Glutamatergic neuron (in vitro differentiated cells): ENCODE results near the gene C16orf89. TPM values are rescaled to one million over a fixed set of nuclear protein-coding genes. Genes with fewer than 3 reads are reported as not detected.
"Not testable (repeated sequence)": the region's sequence is repeated elsewhere in the genome, so short reads cannot be mapped to it uniquely, and the experiment has no call there.

Experiments
- DNase-seq: peaks from one replicate; pipeline ENCODE4 v3.0.0; 2022
- H3K27ac Mint-ChIP-seq: one replicate; pipeline ENCODE4 v1.8.0; 2020; ENCODE audit warnings: mild to moderate bottlenecking, mixed read lengths, inconsistent platforms; ENCODE audit not compliant: unreplicated experiment
- H3K27me3 Mint-ChIP-seq: one replicate; pipeline ENCODE4 v1.8.0; 2020; ENCODE audit warnings: mild to moderate bottlenecking, moderate library complexity, mixed read lengths, inconsistent platforms; ENCODE audit not compliant: unreplicated experiment
- H3K36me3 Mint-ChIP-seq: one replicate; pipeline ENCODE4 v1.8.0; 2020; ENCODE audit warnings: mild to moderate bottlenecking, mixed read lengths, inconsistent platforms; ENCODE audit not compliant: unreplicated experiment
- H3K4me1 Mint-ChIP-seq: one replicate; pipeline ENCODE4 v1.8.0; 2020; ENCODE audit warnings: mild to moderate bottlenecking, low read depth, mixed read lengths, inconsistent platforms; ENCODE audit not compliant: unreplicated experiment
- H3K4me3 Mint-ChIP-seq: one replicate; pipeline ENCODE4 v1.8.0; 2020; ENCODE audit warnings: mild to moderate bottlenecking, mixed read lengths, inconsistent platforms; ENCODE audit not compliant: unreplicated experiment
- H3K9me3 Mint-ChIP-seq: one replicate; pipeline ENCODE4 v1.8.0; 2020; ENCODE audit warnings: mild to moderate bottlenecking, moderate library complexity, mixed read lengths, inconsistent platforms; ENCODE audit not compliant: unreplicated experiment
- total RNA-seq: library from RNA; stranded (reverse); fragmentation: NEBNext Ultra II Directional; extraction: Animal tissue kit (Norgen Biotek cat#: 25700); gene quantifications from one replicate; pipeline ENCODE4 v1.2.1, GENCODE V29; 2021; ENCODE audit not compliant: unreplicated experiment

Gene C16orf89
- total RNA-seq, 1 donor from 2014 or later: not detected

GRCh38 chr16:5096437-5097060 lies 30.8 kb upstream of the C16orf89 start:
- DNase-seq, H3K27me3 Mint-ChIP-seq, H3K36me3 Mint-ChIP-seq, H3K9me3 Mint-ChIP-seq: not testable (repeated sequence)
- Mint-ChIP-seq H3K4me1 (peaks cover 14% of the 10 kb centered on the region), H3K27ac (peak overlapping the region; percentile 87), H3K4me3 (peak overlapping the region; percentile 90)

DNA sequence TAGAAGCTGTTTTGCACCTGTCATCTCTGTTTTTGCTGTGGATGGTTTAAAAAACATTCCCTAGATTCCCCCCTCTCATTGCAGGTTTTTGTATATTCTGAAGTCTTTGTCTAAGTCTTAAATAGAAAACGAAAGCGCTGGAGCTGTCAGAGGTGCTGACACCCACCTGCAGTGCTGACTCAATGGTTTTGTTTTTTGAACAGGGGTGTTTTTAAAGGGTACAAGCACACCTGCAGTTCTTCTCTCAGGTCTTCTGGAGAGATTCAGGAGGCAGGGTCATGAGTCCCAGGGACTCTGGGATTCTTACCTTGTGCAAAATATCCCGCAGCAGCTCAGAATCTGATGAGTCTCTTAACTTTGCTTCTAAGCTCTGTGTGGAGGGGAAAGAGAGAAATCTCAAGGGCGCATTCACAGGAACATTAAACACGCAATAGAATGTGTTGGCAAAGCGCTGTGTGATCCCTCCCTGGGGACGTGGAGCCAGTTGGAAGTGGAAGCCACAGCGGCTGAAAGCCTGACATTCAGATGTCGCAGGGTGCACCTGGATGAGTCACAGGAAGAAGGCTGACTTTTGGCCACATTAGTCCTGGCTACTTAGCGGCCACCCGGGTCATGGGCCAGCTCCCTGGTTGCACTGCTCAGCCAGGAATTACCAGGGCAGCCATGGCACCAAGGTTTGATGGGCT lies 29.5 kb upstream of the C16orf89 start:
- DNase-seq: peak; percentile 41
- H3K9me3 Mint-ChIP-seq, H3K36me3 Mint-ChIP-seq, H3K27ac Mint-ChIP-seq, H3K4me3 Mint-ChIP-seq, H3K27me3 Mint-ChIP-seq: not testable (repeated sequence)
- peaks cover 14% of the 10 kb centered on the region for H3K4me1 Mint-ChIP-seq

GRCh38 chr16:5093746-5094145 lies 28.0 kb upstream of the C16orf89 start:
- not testable (repeated sequence) for H3K27ac Mint-ChIP-seq, H3K36me3 Mint-ChIP-seq, H3K4me3 Mint-ChIP-seq, DNase-seq, H3K9me3 Mint-ChIP-seq, H3K27me3 Mint-ChIP-seq
- peaks cover 14% of the 10 kb centered on the region for H3K4me1 Mint-ChIP-seq

GRCh38 chr16:5093081-5093480 lies 27.3 kb upstream of the C16orf89 start:
- H3K4me1 Mint-ChIP-seq: peaks cover 14% of the 10 kb centered on the region
- DNase-seq, H3K4me3 Mint-ChIP-seq, H3K27me3 Mint-ChIP-seq, H3K9me3 Mint-ChIP-seq, H3K36me3 Mint-ChIP-seq: not testable (repeated sequence)
- H3K27ac Mint-ChIP-seq: peak overlapping the region; percentile 78

DNA sequence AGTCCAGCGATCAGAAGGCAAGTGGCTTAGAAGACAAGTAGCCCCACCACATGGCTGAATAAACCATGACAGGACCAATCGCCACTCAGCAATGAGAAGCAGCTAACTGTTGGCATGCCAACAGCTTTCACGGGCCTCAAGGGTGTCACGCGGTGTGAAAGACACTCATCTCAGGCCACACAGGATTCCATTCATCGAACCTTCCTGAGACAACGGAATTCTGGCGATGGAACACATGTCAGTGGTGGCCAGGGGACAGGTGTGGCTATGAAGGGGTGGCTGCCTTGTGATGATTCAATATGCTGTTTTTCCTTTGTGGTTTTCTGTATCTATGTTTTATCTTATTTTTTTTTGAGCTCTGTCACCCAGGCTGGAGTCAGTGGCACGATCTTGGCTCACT lies 24.8 kb upstream of the C16orf89 start:
- H3K36me3 Mint-ChIP-seq, H3K9me3 Mint-ChIP-seq, H3K4me3 Mint-ChIP-seq, DNase-seq, H3K27ac Mint-ChIP-seq, H3K27me3 Mint-ChIP-seq: not testable (repeated sequence)
- H3K4me1 Mint-ChIP-seq: peaks cover 12% of the 10 kb centered on the region

- H3K27me3 Mint-ChIP-seq, H3K4me1 Mint-ChIP-seq, H3K9me3 Mint-ChIP-seq, H3K27ac Mint-ChIP-seq, H3K36me3 Mint-ChIP-seq, DNase-seq, H3K4me3 Mint-ChIP-seq: not testable (repeated sequence)
Measured at GRCh38 chr16:5089911-5090555, 24.3 kb upstream of the C16orf89 start.

GRCh38 chr16:5088936-5089335 lies 23.2 kb upstream of the C16orf89 start:
- not testable (repeated sequence) for DNase-seq, H3K4me1 Mint-ChIP-seq, H3K4me3 Mint-ChIP-seq, H3K9me3 Mint-ChIP-seq, H3K36me3 Mint-ChIP-seq, H3K27ac Mint-ChIP-seq, H3K27me3 Mint-ChIP-seq

- not testable (repeated sequence) for H3K36me3 Mint-ChIP-seq, H3K9me3 Mint-ChIP-seq, H3K4me3 Mint-ChIP-seq, DNase-seq, H3K27ac Mint-ChIP-seq, H3K27me3 Mint-ChIP-seq, H3K4me1 Mint-ChIP-seq
Measured at GRCh38 chr16:5088086-5088790, 22.5 kb upstream of the C16orf89 start.

- H3K9me3 Mint-ChIP-seq, H3K4me3 Mint-ChIP-seq, H3K36me3 Mint-ChIP-seq, H3K27ac Mint-ChIP-seq, H3K4me1 Mint-ChIP-seq, DNase-seq, H3K27me3 Mint-ChIP-seq: not testable (repeated sequence)
Measured at GRCh38 chr16:5085716-5086115, 20.0 kb upstream of the C16orf89 start.
